ENCODE data around the gene THAP7. TPM values are rescaled to one million over a fixed set of nuclear protein-coding genes. Genes with fewer than 3 reads are reported as not detected.
A peak's percentile ranks its signal among the peaks of the same experiment; 100 is the strongest.

Gene THAP7
- total and polyA plus RNA-seq, 9 of the 15 experiments (the other 6 are each of a cell fraction or from before 2014, with no cell fraction given) = 7.9 to 263 (median 84.1) TPM

- TF ChIP-seq ZBTB40 (IDR thresholded peaks at IDR 0.05) (no peak), ZBTB40 (CRISPR knock-in tag; IDR thresholded peaks at IDR 0.05) (0 out of 2 replicates have a peak, but pooled peaks have one; percentile 44), SMARCE1 (IDR thresholded peaks at IDR 0.05) (no peak), HNRNPLL (IDR thresholded peaks at IDR 0.05; ENCODE audit: low read depth, low read length, poor library complexity, severe bottlenecking) (peak; percentile 22), ZBTB2 (IDR thresholded peaks at IDR 0.05) (no peak), ZNF232 (CRISPR knock-in tag; IDR thresholded peaks at IDR 0.05) (no peak), KDM4B (IDR thresholded peaks at IDR 0.05; ENCODE audit: borderline replicate concordance in 2 of 2, low read depth in 1 of 2) (no peak), HDAC2 (IDR thresholded peaks at IDR 0.05) (no peak), HMGXB4 (CRISPR knock-in tag; IDR thresholded peaks at IDR 0.05) (0 out of 2 replicates have a peak, but pooled peaks have one; percentile 28), ESRRA (IDR thresholded peaks at IDR 0.05; ENCODE audit: borderline replicate concordance, low read depth) (peak; percentile 12; the same call in 1 of the 2 replicates), GATAD2B (IDR thresholded peaks at IDR 0.05; ENCODE audit: borderline replicate concordance) (no peak), IRF1 (CRISPR knock-in tag; IDR thresholded peaks at IDR 0.05; ENCODE audit: borderline replicate concordance) (no peak), RBM14 (IDR thresholded peaks at IDR 0.05; ENCODE audit: borderline replicate concordance, insufficient read depth, low read depth, low read length) (0 out of 2 replicates have a peak, but pooled peaks have one; percentile 60)
Measured at GRCh38 chr22:20966883-20967696, 34.8 kb downstream of the THAP7 start, which contains the start of gene AIFM3 (continued).
